Caco-2 (cell line): ENCODE results near the gene PDE11A. TPM values are rescaled to one million over a fixed set of nuclear protein-coding genes. Genes with fewer than 3 reads are reported as not detected.

Experiments
- BruUV-seq: library from RNA; stranded (reverse); fragments of 400-500 nt; replicated peaks from 2 replicates; lab custom pipeline; 2021; lab: Mats Ljungman, UMichigan
- CTCF ChIA-PET: fragments of 300-600 bp; sonication (Branson Sonifier 250); formaldehyde crosslinking; loops from one replicate; lab custom pipeline; 2022; ENCODE audit warnings: antibody characterized with exemption; lab: Charles Lee
- POLR2A ChIA-PET: fragments of 300-600 bp; sonication (Branson Sonifier 250); formaldehyde crosslinking; loops from one replicate; lab custom pipeline; 2022; ENCODE audit warnings: antibody characterized with exemption; lab: Charles Lee
- DNase-seq, 2 experiments: peaks; one replicate each; pipeline versions ENCODE4 v3.0.0 to v3.0.0-alpha.2; 2020 to 2022
- H3K27me3 ChIP-seq: replicated peaks from 2 replicates; pipeline ENCODE4 v1.6.0; 2011; ENCODE audit warnings: low read length; ENCODE audit not compliant: control insufficient read depth, insufficient read depth
- H3K36me3 ChIP-seq: 2 replicates; pipeline ENCODE4 v1.5.1; 2011; ENCODE audit warnings: low read length; ENCODE audit not compliant: control insufficient read depth, insufficient read depth
- H3K4me1 ChIP-seq: fragments of 250-450 bp; sonication (Bioruptor Pico); 2 replicates; pipeline ENCODE4 v1.5.1; 2020; ENCODE audit warnings: mild to moderate bottlenecking
- H3K4me3 ChIP-seq: 2 replicates; pipeline ENCODE4 v1.5.1; 2011; ENCODE audit warnings: low read depth, mild to moderate bottlenecking, control low read depth, low read length
- H3K9me3 ChIP-seq: fragments of 250-450 bp; sonication (Bioruptor Pico); 2 replicates; pipeline ENCODE4 v1.5.1; 2020; ENCODE audit warnings: mild to moderate bottlenecking, moderate library complexity
- H3K27ac Mint-ChIP-seq: one replicate; pipeline ENCODE4 v1.8.0; 2022; ENCODE audit warnings: mixed read lengths; ENCODE audit not compliant: unreplicated experiment
- H3K27me3 Mint-ChIP-seq: one replicate; pipeline ENCODE4 v1.8.0; 2022; ENCODE audit warnings: mixed read lengths; ENCODE audit not compliant: insufficient read depth, unreplicated experiment
- H3K36me3 Mint-ChIP-seq: one replicate; pipeline ENCODE4 v1.8.0; 2022; ENCODE audit warnings: mild to moderate bottlenecking, mixed read lengths; ENCODE audit not compliant: insufficient read depth, unreplicated experiment
- H3K4me1 Mint-ChIP-seq: one replicate; pipeline ENCODE4 v1.8.0; 2022; ENCODE audit warnings: low read depth, mixed read lengths; ENCODE audit not compliant: unreplicated experiment
- H3K4me3 Mint-ChIP-seq: one replicate; pipeline ENCODE4 v1.8.0; 2022; ENCODE audit warnings: mild to moderate bottlenecking, moderate library complexity, mixed read lengths; ENCODE audit not compliant: unreplicated experiment
- H3K9me3 Mint-ChIP-seq: one replicate; pipeline ENCODE4 v1.8.0; 2022; ENCODE audit warnings: mixed read lengths; ENCODE audit not compliant: unreplicated experiment
- intact Hi-C: fragments of 100-400 bp; cut with micrococcal nuclease; formaldehyde crosslinking; loops from one replicate; pipeline ENCODE4 v1.10.0; 2022; ENCODE audit not compliant: unreplicated experiment
- total RNA-seq: library from RNA; stranded (reverse); gene quantifications from 2 replicates; pipeline ENCODE4 v1.2.3, GENCODE V29; 2022
- TF ChIP-seq, protein P1 (sequence below), 2 experiments: fragments of 200-600 bp in 1 of 2; IDR thresholded peaks; 1 replicate in 1 of 2; 2 replicates in 1 of 2; pipeline versions ENCODE4 v1.5.1 to v1.8.0; 2011 to 2022; ENCODE audit warnings: antibody characterized with exemption in 1 of 2, control low read depth in 1 of 2, inconsistent platforms in 1 of 2, low read depth in 1 of 2, low read length in 1 of 2, mild to moderate bottlenecking in 1 of 2, moderate library complexity in 1 of 2; ENCODE audit not compliant: insufficient read depth in 1 of 2, severe bottlenecking in 1 of 2, unreplicated experiment in 1 of 2

PDE11A gene
- total RNA-seq, 1 experiment from 2014 or later = 0.25 TPM

GRCh38 chr2:177728920-177729319 lies 343.7 kb downstream of the PDE11A start:
- ChIA-PET POLR2A (no interaction called here), CTCF (interaction anchor here (1.0 kb wide), 1 partner anchor 66 kb away, joined by 3 read pairs; no protein-coding TSS in a partner anchor)
- Mint-ChIP-seq H3K27ac (no peak overlapping the region), H3K4me3 (no peak overlapping the region), H3K4me1 (peaks cover 9% of the 10 kb centered on the region), H3K36me3 (no peaks in the 10 kb centered on the region), H3K9me3 (no peaks in the 10 kb centered on the region), H3K27me3 (peaks cover 2% of the 10 kb centered on the region)
- Histone ChIP-seq H3K27me3 (no peaks in the 10 kb centered on the region), H3K4me1 (no peaks in the 10 kb centered on the region), H3K9me3 (no peaks in the 10 kb centered on the region), H3K36me3 (no peaks in the 10 kb centered on the region), H3K4me3 (no peak overlapping the region)
- TF ChIP-seq, protein P1, sequence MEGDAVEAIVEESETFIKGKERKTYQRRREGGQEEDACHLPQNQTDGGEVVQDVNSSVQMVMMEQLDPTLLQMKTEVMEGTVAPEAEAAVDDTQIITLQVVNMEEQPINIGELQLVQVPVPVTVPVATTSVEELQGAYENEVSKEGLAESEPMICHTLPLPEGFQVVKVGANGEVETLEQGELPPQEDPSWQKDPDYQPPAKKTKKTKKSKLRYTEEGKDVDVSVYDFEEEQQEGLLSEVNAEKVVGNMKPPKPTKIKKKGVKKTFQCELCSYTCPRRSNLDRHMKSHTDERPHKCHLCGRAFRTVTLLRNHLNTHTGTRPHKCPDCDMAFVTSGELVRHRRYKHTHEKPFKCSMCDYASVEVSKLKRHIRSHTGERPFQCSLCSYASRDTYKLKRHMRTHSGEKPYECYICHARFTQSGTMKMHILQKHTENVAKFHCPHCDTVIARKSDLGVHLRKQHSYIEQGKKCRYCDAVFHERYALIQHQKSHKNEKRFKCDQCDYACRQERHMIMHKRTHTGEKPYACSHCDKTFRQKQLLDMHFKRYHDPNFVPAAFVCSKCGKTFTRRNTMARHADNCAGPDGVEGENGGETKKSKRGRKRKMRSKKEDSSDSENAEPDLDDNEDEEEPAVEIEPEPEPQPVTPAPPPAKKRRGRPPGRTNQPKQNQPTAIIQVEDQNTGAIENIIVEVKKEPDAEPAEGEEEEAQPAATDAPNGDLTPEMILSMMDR (IDR thresholded peaks at IDR 0.05; ENCODE audit: insufficient read depth in 1 of 2, low read depth in 1 of 2, low read length in 1 of 2, severe bottlenecking in 1 of 2, unreplicated experiment in 1 of 2) = no peak
- no TSS peak for BruUV-seq
- intact Hi-C loops = loop anchor here (10.0 kb wide), 1 partner anchor 314 kb away; no protein-coding TSS in a partner anchor
- no peak for DNase-seq

DNA sequence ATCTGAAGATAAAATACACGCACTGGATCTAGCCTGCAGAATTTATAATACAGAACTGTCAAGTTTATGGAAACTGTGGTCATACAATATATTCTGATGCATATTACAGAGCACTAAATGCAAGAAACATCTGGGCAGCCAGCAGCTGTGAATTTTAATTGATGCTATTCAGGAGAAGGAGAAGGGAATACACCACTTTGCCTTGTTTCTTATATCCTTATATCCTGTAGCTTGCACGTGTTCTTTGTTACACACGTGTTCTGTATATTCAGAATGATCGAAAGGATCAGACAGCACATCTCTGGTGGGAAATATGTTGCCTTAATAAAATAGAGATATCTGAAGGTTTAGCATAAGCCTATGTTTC lies 344.2 kb downstream of the PDE11A start:
- Histone ChIP-seq H3K4me1 (no peaks in the 10 kb centered on the region), H3K36me3 (no peaks in the 10 kb centered on the region), H3K27me3 (no peaks in the 10 kb centered on the region), H3K4me3 (no peak overlapping the region), H3K9me3 (no peaks in the 10 kb centered on the region)
- ChIA-PET POLR2A (no interaction called here), CTCF (no interaction called here)
- TF ChIP-seq, protein P1 (IDR thresholded peaks at IDR 0.05; ENCODE audit: insufficient read depth in 1 of 2, low read depth in 1 of 2, low read length in 1 of 2, severe bottlenecking in 1 of 2, unreplicated experiment in 1 of 2) = no peak
- Mint-ChIP-seq H3K9me3 (no peaks in the 10 kb centered on the region), H3K4me1 (peaks cover 9% of the 10 kb centered on the region), H3K27ac (no peak overlapping the region), H3K36me3 (no peaks in the 10 kb centered on the region), H3K4me3 (no peak overlapping the region), H3K27me3 (peaks cover 2% of the 10 kb centered on the region)
- intact Hi-C loops = loop anchor here (10.0 kb wide), 1 partner anchor 314 kb away; no protein-coding TSS in a partner anchor
- no TSS peak for BruUV-seq
- DNase-seq = no peak

DNA sequence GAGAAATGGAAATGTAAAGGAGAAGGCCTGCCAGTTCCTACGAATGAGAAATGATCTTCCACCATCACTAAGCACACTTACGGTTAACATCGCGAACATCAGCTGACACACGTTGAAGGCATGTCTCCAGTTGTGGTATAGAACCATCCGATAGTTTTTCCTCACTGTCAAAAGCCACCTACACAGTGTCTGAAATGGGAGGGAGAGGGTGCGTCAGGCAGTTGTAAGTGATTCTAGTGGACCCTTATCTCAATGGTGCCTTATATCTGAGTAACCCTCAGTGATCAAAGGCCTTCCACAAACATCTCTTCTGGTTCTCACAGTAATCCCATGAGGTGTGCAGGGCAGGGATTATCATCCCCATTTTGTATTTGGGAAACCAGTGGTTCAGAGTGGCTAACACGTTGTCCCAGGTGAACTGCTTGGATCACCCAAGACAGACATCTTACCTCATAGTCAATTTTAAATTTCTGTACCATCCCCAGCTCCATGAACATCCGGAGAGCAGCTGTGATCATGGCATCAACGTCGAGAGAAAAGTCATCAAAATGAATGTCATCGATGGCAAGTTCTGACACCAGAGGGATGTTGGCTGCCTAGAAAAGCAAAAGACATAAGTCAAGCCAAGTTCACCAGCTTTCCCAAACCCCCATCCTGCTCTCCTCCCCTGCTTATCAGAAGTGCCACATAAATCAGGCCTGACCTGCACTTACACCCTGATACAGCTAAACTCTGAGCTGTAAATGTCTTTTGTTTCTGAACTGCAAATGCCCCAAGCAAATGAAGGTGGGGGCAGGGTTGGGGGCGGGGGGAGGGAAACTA lies 344.8 kb downstream of the PDE11A start:
- ChIA-PET POLR2A (no interaction called here), CTCF (no interaction called here)
- H3K9me3 Mint-ChIP-seq = no peaks in the 10 kb centered on the region
- H3K36me3 ChIP-seq = no peaks in the 10 kb centered on the region
- DNase-seq = no peak
- H3K4me3 Mint-ChIP-seq = no peak overlapping the region
- H3K36me3 Mint-ChIP-seq = no peaks in the 10 kb centered on the region
- BruUV-seq = no TSS peak
- H3K27me3 Mint-ChIP-seq = peaks cover 2% of the 10 kb centered on the region
- H3K4me1 ChIP-seq = no peaks in the 10 kb centered on the region
- H3K4me1 Mint-ChIP-seq = peaks cover 9% of the 10 kb centered on the region
- no peak overlapping the region for H3K27ac Mint-ChIP-seq
- no peaks in the 10 kb centered on the region for H3K27me3 ChIP-seq
- TF ChIP-seq, protein P1 (IDR thresholded peaks at IDR 0.05; ENCODE audit: insufficient read depth in 1 of 2, low read depth in 1 of 2, low read length in 1 of 2, severe bottlenecking in 1 of 2, unreplicated experiment in 1 of 2) = no peak
- H3K4me3 ChIP-seq = no peak overlapping the region
- no peaks in the 10 kb centered on the region for H3K9me3 ChIP-seq
- intact Hi-C loops = loop anchor here (10.0 kb wide), 1 partner anchor 313 kb away; no protein-coding TSS in a partner anchor
